ENCODE measurements around the gene MKI67. TPM values are rescaled to one million over a fixed set of nuclear protein-coding genes. Genes with fewer than 3 reads are reported as not detected.

The MKI67 gene
- total RNA-seq, 1 donor from 2014 or later, result 0.64 TPM

DNA sequence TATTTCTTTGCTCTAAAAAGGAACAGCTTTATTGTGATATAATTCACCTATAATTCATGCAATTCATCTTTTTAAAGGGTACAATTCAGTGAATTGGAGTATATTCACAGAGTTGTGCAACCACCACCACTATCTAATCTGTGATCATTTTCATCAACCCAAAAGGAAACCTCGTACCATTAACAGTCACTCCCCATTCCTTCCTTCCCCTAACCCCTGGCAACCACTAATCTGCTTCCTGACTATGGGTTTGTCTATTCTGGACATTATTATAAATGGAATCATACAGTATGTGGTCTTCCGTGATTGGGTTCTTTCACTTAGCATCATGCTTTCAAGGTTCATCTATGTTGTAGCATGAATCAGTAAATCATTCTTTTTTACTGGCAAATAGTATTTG is 52.3 kb downstream of the MKI67 start:
- no peaks in the 10 kb centered on the region for H3K4me1 ChIP-seq
- no peaks in the 10 kb centered on the region for H3K9me3 ChIP-seq
- peaks cover 22 to 29% of the 10 kb centered on the region in 2 donors for H3K36me3 ChIP-seq
- no peak overlapping the region for H3K4me3 ChIP-seq
- TF ChIP-seq, protein P1, sequence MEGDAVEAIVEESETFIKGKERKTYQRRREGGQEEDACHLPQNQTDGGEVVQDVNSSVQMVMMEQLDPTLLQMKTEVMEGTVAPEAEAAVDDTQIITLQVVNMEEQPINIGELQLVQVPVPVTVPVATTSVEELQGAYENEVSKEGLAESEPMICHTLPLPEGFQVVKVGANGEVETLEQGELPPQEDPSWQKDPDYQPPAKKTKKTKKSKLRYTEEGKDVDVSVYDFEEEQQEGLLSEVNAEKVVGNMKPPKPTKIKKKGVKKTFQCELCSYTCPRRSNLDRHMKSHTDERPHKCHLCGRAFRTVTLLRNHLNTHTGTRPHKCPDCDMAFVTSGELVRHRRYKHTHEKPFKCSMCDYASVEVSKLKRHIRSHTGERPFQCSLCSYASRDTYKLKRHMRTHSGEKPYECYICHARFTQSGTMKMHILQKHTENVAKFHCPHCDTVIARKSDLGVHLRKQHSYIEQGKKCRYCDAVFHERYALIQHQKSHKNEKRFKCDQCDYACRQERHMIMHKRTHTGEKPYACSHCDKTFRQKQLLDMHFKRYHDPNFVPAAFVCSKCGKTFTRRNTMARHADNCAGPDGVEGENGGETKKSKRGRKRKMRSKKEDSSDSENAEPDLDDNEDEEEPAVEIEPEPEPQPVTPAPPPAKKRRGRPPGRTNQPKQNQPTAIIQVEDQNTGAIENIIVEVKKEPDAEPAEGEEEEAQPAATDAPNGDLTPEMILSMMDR (IDR thresholded peaks at IDR 0.05), result no peak
- DNase-seq (ENCODE audit: low spot score in 2 of 2), result no peak
- intact Hi-C loops (cut with DNase I), result no loop called here
- H3K27me3 ChIP-seq, result no peaks in the 10 kb centered on the region
- H3K27ac ChIP-seq, result no peak overlapping the region

DNA sequence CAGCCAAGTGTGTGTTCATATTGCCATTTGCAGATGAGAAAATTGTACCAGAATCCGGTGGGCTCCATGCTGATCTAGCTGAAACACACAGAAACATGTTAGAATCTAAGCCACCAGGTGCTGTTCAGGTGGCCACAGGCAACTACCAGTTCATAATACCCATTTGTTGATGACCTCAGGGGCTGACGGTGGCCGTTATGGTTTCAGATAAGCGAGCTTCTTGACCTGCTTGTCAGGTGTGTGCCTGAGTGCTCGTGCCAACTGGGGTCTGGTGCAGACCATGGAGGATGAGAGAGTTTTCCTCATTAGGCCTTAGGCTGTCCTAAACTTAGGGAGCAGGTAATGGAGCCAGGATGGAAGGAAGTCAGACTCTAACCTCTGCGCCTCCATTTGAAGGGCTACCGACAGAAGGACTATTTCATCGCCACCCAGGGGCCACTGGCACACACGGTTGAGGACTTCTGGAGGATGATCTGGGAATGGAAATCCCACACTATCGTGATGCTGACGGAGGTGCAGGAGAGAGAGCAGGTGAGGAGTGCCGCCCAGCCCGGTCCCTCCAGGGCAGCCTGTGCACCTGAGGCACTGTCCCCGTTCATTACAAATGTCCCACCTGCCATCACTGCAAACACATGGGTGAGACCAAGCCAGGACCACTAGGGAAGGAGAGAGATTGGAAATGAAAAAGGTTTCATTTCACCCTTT is 53.1 kb downstream of the MKI67 start:
- peak in 1 of 2 donors; percentile 58 for DNase-seq (ENCODE audit: low spot score in 2 of 2)
- TF ChIP-seq, protein P1 (IDR thresholded peaks at IDR 0.05), result no peak
- peaks cover 16 to 27% of the 10 kb centered on the region in 2 donors for H3K36me3 ChIP-seq
- H3K27ac ChIP-seq, result no peak overlapping the region
- no peaks in the 10 kb centered on the region for H3K9me3 ChIP-seq
- intact Hi-C loops (cut with DNase I), result no loop called here
- H3K4me3 ChIP-seq, result no peak overlapping the region
- H3K27me3 ChIP-seq, result no peaks in the 10 kb centered on the region
- no peaks in the 10 kb centered on the region for H3K4me1 ChIP-seq

DNA sequence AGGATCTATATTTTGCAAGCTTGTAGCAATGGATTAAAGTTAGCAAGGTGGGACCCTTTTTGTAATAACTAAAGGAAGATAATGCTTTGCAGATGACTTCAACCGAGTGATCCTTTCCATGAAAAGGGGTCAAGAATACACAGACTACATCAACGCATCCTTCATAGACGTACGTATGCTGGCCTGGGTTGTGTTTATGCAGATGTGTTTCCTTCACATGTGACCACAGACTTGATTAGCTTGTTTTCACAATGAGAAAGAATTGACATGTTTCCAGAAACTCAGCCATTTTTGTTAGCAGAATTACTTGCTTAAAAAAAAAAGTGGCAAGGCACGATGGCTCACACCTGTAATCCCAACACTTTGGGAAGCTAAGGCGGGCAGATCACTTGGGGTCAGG is 54.2 kb downstream of the MKI67 start:
- intact Hi-C loops (cut with DNase I), result no loop called here
- no peaks in the 10 kb centered on the region for H3K27me3 ChIP-seq
- DNase-seq (ENCODE audit: low spot score in 2 of 2), result no peak
- H3K27ac ChIP-seq, result no peak overlapping the region
- H3K4me1 ChIP-seq, result no peaks in the 10 kb centered on the region
- H3K9me3 ChIP-seq, result no peaks in the 10 kb centered on the region
- TF ChIP-seq, protein P1 (IDR thresholded peaks at IDR 0.05), result no peak
- peaks cover 12 to 17% of the 10 kb centered on the region in 2 donors for H3K36me3 ChIP-seq
- no peak overlapping the region for H3K4me3 ChIP-seq

DNA sequence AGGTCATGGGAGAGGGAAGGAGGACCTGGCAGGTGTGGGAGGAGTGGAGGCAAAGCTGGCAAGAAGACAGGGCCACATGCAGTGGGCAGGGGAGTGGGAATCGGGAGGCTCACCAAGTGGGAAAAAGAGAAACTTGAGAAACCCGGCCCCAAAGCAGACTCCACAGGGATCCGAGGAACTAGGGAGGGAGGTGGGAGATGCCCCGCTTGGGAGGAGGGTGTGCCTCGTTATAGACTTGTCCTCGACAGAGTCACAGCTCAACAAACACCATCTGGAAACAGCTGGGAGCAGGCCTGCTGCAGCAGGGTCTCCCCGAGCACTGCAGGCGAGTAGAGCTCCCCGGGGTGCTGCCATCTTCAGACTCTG is 54.8 kb downstream of the MKI67 start:
- peaks cover 12 to 17% of the 10 kb centered on the region in 2 donors for H3K36me3 ChIP-seq
- no peaks in the 10 kb centered on the region for H3K9me3 ChIP-seq
- no peaks in the 10 kb centered on the region for H3K4me1 ChIP-seq
- no peak for DNase-seq (ENCODE audit: low spot score in 2 of 2)
- intact Hi-C loops (cut with DNase I), result no loop called here
- H3K4me3 ChIP-seq, result no peak overlapping the region
- TF ChIP-seq, protein P1 (IDR thresholded peaks at IDR 0.05), result no peak
- no peaks in the 10 kb centered on the region for H3K27me3 ChIP-seq
- no peak overlapping the region for H3K27ac ChIP-seq

DNA sequence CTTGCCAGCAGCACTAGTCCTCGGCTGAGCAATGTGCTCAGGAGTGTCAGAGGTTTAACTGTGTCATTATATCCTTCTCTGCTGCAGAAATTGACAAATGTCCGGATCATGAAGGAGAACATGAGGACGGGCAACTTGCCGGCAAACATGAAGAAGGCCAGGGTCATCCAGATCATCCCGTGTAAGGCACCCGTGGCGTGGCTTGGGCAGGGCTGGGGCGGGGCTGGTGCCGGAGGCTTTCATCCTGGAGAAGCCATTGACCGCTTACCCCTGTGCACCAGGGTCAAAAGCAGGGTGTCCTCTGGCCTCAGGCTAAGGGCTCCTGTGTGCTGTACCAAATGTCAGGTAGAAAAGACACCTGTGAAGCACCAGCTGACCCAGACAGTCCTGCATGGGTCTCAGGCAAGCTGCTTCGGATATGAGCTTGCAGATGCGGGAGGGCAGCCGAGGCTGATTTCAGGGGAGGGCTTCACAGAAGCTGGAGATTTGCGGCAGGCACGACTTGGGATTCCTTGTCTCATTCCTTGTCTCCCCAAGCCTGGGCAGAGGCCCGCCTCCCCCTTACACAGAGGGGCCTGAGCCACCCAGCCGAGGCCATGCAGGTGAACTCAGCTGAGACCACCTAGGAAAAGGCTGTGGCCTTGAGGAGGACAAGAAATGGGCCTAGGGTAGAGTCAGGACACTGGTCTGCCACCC is 55.4 kb downstream of the MKI67 start:
- intact Hi-C loops (cut with DNase I), result no loop called here
- TF ChIP-seq, protein P1 (IDR thresholded peaks at IDR 0.05), result no peak

More for the DNA sequence above, 55.4 kb downstream of the MKI67 start:
- DNase-seq (ENCODE audit: low spot score in 2 of 2), result peak in 1 of 2 donors; percentile 58
- Histone ChIP-seq H3K9me3 (no peaks in the 10 kb centered on the region), H3K36me3 (peaks cover 12 to 17% of the 10 kb centered on the region in 2 donors), H3K27ac (no peak overlapping the region), H3K4me3 (no peak overlapping the region), H3K4me1 (no peaks in the 10 kb centered on the region), H3K27me3 (no peaks in the 10 kb centered on the region)
